ENCODE data around the gene RPL11. TPM values are rescaled to one million over a fixed set of nuclear protein-coding genes. Genes with fewer than 3 reads are reported as not detected.

Gene RPL11
- total and polyA plus RNA-seq, 2 donors from 2014 or later = 829 to 2,056 TPM

DNA sequence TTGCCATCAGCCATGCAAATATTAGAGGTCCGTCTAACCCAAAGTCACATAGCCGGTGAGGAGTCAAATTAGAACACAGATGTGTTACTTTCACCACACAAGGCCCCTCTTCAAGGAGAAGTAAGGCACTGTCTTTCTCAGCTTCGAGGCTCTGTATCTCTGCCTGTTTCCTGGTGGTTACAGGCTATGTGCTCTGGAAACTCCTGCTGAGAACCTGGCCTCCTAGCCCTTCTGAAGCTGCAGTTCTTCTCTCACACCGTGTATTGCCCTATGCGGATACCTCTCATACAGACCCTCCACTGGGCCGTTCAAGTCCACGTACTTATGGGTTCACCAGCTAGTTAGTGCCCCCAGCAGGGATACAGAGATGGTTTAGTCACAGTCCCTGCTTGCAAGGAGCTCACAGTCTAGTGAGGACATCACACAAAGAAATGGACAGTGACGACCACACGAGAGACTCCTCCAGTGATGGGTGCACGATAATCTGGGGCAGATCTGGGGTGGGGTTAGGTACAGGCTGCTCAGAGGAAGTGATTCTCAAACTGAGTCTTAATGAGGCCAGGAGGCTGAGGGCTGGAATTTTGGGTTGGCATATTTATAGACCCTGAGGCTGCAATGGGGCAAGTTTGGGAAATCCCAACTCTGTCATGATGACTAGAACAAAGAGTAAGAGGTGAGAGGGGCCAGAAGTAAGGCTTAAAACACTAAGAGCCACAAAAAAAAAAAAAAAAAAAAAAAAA lies 28.8 kb downstream of the RPL11 start:
- intact Hi-C loops (cut with DNase I) = no loop called here
- H3K4me1 ChIP-seq (ENCODE audit: control insufficient read depth in 2 of 3, insufficient read depth in 2 of 3, low read depth in 1 of 3, low read length in 3 of 3) = no peaks in the 10 kb centered on the region
- no peak for DNase-seq
- FAIRE-seq = no peak
- no peaks in the 10 kb centered on the region for H3K36me3 ChIP-seq (ENCODE audit: control insufficient read depth in 2 of 3, insufficient read depth in 3 of 3, low read length in 3 of 3)
- H3K27ac ChIP-seq (ENCODE audit: low read depth in 2 of 2, low read length in 2 of 2) = no peak overlapping the region
- no peaks in the 10 kb centered on the region for H3K27me3 ChIP-seq (ENCODE audit: control insufficient read depth, insufficient read depth, low read length)
- H3K9me3 ChIP-seq (ENCODE audit: control insufficient read depth in 2 of 3, insufficient read depth in 1 of 3, low read length in 3 of 3) = no peaks in the 10 kb centered on the region
- TF ChIP-seq, protein P1, sequence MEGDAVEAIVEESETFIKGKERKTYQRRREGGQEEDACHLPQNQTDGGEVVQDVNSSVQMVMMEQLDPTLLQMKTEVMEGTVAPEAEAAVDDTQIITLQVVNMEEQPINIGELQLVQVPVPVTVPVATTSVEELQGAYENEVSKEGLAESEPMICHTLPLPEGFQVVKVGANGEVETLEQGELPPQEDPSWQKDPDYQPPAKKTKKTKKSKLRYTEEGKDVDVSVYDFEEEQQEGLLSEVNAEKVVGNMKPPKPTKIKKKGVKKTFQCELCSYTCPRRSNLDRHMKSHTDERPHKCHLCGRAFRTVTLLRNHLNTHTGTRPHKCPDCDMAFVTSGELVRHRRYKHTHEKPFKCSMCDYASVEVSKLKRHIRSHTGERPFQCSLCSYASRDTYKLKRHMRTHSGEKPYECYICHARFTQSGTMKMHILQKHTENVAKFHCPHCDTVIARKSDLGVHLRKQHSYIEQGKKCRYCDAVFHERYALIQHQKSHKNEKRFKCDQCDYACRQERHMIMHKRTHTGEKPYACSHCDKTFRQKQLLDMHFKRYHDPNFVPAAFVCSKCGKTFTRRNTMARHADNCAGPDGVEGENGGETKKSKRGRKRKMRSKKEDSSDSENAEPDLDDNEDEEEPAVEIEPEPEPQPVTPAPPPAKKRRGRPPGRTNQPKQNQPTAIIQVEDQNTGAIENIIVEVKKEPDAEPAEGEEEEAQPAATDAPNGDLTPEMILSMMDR (IDR thresholded peaks at IDR 0.05; ENCODE audit: borderline replicate concordance, extremely low read depth, insufficient read depth) = no peak
- no peak overlapping the region for H3K4me3 ChIP-seq (ENCODE audit: low read length in 3 of 3)
- no peak overlapping the region for H3K9ac ChIP-seq (ENCODE audit: low read length in 3 of 3)

DNA sequence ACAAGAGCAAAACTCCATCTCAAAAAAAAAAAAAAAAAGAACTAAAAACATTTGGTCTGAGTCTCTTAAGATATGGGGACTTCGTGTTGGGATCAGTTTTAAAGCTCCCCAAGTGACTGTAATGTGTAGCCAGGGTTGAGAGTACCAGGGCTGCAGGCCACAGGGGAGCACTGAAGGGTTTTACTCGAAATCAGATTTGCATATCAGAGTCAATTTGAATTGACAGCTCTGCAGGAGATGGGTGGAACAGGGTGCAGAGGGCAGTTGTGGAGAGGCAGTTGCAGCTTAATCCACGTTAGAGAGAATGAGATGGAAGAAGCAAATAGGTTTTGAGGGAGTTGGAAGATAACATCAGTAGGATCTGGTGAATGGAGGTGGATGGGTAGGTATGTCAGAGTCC lies 31.0 kb downstream of the RPL11 start:
- no peak overlapping the region for H3K4me3 ChIP-seq (ENCODE audit: low read length in 3 of 3)
- H3K9ac ChIP-seq (ENCODE audit: low read length in 3 of 3) = no peak overlapping the region
- no peaks in the 10 kb centered on the region for H3K36me3 ChIP-seq (ENCODE audit: control insufficient read depth in 2 of 3, insufficient read depth in 3 of 3, low read length in 3 of 3)
- H3K27me3 ChIP-seq (ENCODE audit: control insufficient read depth, insufficient read depth, low read length) = no peaks in the 10 kb centered on the region
- no peaks in the 10 kb centered on the region for H3K4me1 ChIP-seq (ENCODE audit: control insufficient read depth in 2 of 3, insufficient read depth in 2 of 3, low read depth in 1 of 3, low read length in 3 of 3)
- TF ChIP-seq, protein P1 (IDR thresholded peaks at IDR 0.05; ENCODE audit: borderline replicate concordance, extremely low read depth, insufficient read depth) = no peak
- intact Hi-C loops (cut with DNase I) = no loop called here
- H3K9me3 ChIP-seq (ENCODE audit: control insufficient read depth in 2 of 3, insufficient read depth in 1 of 3, low read length in 3 of 3) = no peaks in the 10 kb centered on the region
- H3K27ac ChIP-seq (ENCODE audit: low read depth in 2 of 2, low read length in 2 of 2) = no peak overlapping the region
- FAIRE-seq (no peak), DNase-seq (no peak)

DNA sequence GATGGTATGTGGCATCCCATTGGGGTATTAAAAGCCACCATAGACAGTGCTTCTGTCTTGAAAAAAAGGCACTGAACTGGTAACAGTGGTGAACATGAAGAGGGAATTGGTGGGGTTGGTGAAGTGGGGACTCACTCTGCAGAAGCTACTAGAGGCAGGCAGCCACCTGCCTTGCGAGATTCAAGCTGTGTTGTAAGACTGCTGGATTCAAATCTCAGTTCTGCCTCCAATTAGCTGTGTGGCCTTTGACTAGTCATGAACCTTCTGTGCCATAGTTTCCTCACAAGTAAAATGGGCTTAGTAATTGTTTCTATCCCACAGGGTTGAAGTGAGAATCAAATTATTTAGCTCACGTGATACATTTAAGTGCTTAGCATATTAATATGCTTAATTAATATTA lies 35.1 kb downstream of the RPL11 start:
- no peak overlapping the region for H3K9ac ChIP-seq (ENCODE audit: low read length in 3 of 3)
- DNase-seq (no peak), FAIRE-seq (no peak)
- TF ChIP-seq, protein P1 (IDR thresholded peaks at IDR 0.05; ENCODE audit: borderline replicate concordance, extremely low read depth, insufficient read depth) = no peak
- H3K27ac ChIP-seq (ENCODE audit: low read depth in 2 of 2, low read length in 2 of 2) = no peak overlapping the region
- peaks cover 0 to 8% (median 7%) of the 10 kb centered on the region in 3 donors for H3K4me1 ChIP-seq (ENCODE audit: control insufficient read depth in 2 of 3, insufficient read depth in 2 of 3, low read depth in 1 of 3, low read length in 3 of 3)
- intact Hi-C loops (cut with DNase I) = no loop called here
- H3K4me3 ChIP-seq (ENCODE audit: low read length in 3 of 3) = no peak overlapping the region
- no peaks in the 10 kb centered on the region for H3K27me3 ChIP-seq (ENCODE audit: control insufficient read depth, insufficient read depth, low read length)
- no peaks in the 10 kb centered on the region for H3K36me3 ChIP-seq (ENCODE audit: control insufficient read depth in 2 of 3, insufficient read depth in 3 of 3, low read length in 3 of 3)
- H3K9me3 ChIP-seq (ENCODE audit: control insufficient read depth in 2 of 3, insufficient read depth in 1 of 3, low read length in 3 of 3) = no peaks in the 10 kb centered on the region
